ENCODE data around the gene CDH4.

DNA sequence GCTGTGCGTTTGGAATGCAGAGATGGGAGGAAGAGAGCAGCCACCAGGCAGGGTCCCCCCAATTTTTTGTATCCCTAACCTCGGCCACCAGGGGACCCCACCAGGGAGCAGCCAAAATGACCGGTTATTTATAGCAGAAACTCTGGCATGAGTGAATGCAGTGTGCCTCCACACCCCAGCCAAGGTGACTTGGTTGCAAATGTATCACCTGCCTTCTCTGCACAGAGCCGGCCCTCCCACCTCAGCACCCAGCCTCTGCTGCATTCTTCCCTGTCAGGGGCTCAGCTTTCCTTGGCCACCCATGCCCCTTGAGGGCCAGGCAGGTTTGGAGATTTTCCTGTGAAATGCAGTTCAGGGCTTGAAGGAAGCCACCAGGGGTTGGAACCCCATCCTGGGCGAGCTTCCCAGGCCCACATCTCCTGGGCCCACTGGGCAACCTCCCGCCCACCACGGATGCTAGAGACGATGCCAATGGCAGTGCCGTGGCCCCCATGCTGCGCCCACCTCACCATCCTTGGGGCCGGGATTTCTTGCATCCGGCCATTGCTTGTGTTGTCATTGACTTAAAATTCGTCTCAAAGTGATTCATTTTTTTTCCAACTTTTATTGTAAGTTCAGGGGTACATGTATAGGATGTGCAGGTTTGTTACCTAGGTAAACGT is 522.0 kb downstream of the CDH4 start:
- no peak for TF ChIP-seq ZFX (IDR thresholded peaks at IDR 0.05)
- TF ChIP-seq, protein P1, sequence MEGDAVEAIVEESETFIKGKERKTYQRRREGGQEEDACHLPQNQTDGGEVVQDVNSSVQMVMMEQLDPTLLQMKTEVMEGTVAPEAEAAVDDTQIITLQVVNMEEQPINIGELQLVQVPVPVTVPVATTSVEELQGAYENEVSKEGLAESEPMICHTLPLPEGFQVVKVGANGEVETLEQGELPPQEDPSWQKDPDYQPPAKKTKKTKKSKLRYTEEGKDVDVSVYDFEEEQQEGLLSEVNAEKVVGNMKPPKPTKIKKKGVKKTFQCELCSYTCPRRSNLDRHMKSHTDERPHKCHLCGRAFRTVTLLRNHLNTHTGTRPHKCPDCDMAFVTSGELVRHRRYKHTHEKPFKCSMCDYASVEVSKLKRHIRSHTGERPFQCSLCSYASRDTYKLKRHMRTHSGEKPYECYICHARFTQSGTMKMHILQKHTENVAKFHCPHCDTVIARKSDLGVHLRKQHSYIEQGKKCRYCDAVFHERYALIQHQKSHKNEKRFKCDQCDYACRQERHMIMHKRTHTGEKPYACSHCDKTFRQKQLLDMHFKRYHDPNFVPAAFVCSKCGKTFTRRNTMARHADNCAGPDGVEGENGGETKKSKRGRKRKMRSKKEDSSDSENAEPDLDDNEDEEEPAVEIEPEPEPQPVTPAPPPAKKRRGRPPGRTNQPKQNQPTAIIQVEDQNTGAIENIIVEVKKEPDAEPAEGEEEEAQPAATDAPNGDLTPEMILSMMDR (conservative IDR thresholded peaks at IDR 0.05) = no peak

All from C4-2B (cell line).